Right kidney (tissue), 1 donor: ENCODE measurements around the gene SEC61G.

Experiments used
- DNase-seq: peaks from one replicate; pipeline ENCODE4 v3.0.0-alpha.2; 2016

SEC61G gene

GRCh38 chr7:54773472-54774399 lies 14.7 kb upstream of the SEC61G start:
- peak; percentile 64 for DNase-seq

- no peak for DNase-seq
Observed at GRCh38 chr7:54769203-54769602, 10.2 kb upstream of the SEC61G start.

GRCh38 chr7:54764861-54765260 lies 5.8 kb upstream of the SEC61G start:
- no peak for DNase-seq

GRCh38 chr7:54757711-54758110 lies 1.3 kb downstream of the SEC61G start:
- no peak for DNase-seq

GRCh38 chr7:54749200-54749599 lies 9.8 kb downstream of the SEC61G start:
- DNase-seq = no peak

GRCh38 chr7:54747234-54747633 lies 11.8 kb downstream of the SEC61G start:
- no peak for DNase-seq

- DNase-seq = no peak
Observed at GRCh38 chr7:54743580-54743979, 15.4 kb downstream of the SEC61G start.

GRCh38 chr7:54738737-54739136 lies 20.3 kb downstream of the SEC61G start:
- no peak for DNase-seq

GRCh38 chr7:54729107-54729506 lies 29.9 kb downstream of the SEC61G start:
- no peak for DNase-seq

- DNase-seq = no peak
Observed at GRCh38 chr7:54728411-54728810, 30.6 kb downstream of the SEC61G start.

- DNase-seq = no peak
Observed at GRCh38 chr7:54725255-54725654, 33.8 kb downstream of the SEC61G start.

- DNase-seq = no peak
Observed at GRCh38 chr7:54722502-54722901, 36.5 kb downstream of the SEC61G start.

GRCh38 chr7:54722026-54722425 lies 37.0 kb downstream of the SEC61G start:
- DNase-seq = no peak

- no peak for DNase-seq
Observed at GRCh38 chr7:54719974-54720373, 39.0 kb downstream of the SEC61G start.

- DNase-seq = no peak
Observed at GRCh38 chr7:54719425-54719824, 39.6 kb downstream of the SEC61G start.

GRCh38 chr7:54712820-54713219 lies 46.2 kb downstream of the SEC61G start:
- no peak for DNase-seq

GRCh38 chr7:54711900-54712595 lies 47.0 kb downstream of the SEC61G start:
- no peak for DNase-seq

- DNase-seq = no peak
Observed at GRCh38 chr7:54709283-54709682, 49.7 kb downstream of the SEC61G start.

GRCh38 chr7:54705436-54705835 lies 53.6 kb downstream of the SEC61G start:
- no peak for DNase-seq

GRCh38 chr7:54704851-54705250 lies 54.2 kb downstream of the SEC61G start:
- no peak for DNase-seq
